HG03457 (cell line): Measurements from ENCODE around the gene RAB5IF.
A peak's percentile ranks its signal among the peaks of the same experiment; 100 is the strongest.
"Not testable (repeated sequence)": the region's sequence is repeated elsewhere in the genome, so short reads cannot be mapped to it uniquely, and the experiment has no call there.

Source experiments
- ATAC-seq: cut with Tn5 transposase; IDR thresholded peaks from one replicate; pipeline ENCODE4 v1.9.1; 2021; ENCODE audit warnings: moderate number of reproducible peaks; ENCODE audit not compliant: unreplicated experiment

Gene RAB5IF, protein sequence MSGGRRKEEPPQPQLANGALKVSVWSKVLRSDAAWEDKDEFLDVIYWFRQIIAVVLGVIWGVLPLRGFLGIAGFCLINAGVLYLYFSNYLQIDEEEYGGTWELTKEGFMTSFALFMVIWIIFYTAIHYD

DNA sequence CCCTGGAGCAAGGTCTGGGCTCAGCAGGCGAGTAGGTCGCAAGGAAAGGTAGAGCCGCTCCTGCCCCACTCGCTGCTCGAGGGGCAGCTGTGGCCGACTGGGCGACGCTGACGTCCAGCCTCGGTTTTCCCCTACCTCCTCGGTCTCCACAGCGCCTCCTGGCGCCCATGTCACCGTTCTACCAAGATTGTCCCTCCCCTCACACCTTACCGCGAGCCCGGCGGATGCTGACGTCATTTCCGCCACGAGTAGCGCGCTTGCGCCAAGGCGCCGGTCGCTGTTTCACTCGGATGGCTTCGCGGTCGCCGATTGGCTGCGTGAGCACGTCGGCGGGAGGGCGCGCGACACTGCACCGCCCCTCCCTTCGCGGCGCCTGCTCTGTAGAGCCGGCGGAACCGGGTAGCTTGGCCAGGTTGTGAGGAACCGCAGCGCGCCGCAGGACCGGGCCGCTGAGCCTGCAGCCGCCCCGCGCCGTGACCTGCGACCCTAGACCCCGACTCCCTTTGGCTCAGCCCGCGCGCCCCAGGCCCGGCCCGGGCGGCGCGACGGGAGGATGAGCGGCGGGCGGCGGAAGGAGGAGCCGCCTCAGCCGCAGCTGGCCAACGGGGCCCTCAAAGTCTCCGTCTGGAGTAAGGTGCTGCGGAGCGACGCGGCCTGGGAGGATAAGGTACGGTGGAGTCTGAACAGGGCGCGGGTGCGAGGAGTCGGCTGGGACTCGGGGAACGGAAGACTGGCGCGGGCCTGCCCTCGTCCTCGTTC, at the start of gene RAB5IF:
TSS of gene RAB5IF (plus strand) at position 381 of the 759 bp plus-strand sequence. CDS start at position 554, 173 bp downstream.
- peak; percentile 78 for ATAC-seq

DNA sequence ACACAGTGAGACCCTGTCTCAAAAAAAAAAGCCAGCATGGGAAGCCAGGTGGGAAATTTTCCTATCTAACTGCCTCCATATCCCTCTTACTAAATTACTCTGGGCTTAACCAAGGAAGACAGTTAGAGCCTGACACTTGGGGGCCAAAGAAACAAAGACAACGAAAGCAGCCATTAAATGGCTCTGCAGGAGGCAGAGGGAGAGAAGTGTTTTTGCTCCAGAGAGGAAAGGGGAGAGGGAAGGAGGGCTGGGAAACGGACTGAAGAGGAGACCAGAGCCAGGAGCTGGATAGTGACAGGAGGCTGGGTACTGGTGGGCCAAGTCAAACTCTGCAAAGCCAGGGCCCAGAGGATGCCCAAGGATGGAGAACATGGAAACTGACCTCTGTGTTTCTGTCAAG, 42.9 kb upstream of the RAB5IF start:
- ATAC-seq: no peak

DNA sequence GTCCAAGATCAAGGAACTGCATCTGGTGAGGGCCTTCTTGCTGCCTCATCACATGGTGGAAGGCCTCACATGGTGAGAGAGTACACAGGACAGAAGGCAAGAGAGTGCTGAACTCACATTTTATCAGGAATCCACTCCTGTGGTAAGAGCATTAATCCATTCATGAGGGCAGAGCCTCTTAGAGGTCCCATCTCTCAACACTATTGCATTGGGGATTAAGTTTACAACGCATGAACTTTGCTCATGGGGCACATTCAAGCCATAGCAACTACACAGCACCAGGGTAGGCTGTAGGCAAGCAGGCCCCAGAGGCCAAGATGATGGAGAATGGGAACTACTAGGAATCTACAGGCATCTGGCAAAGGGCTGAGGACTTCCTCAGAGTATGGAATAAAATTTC, 42.2 kb upstream of the RAB5IF start:
- no peak for ATAC-seq

DNA sequence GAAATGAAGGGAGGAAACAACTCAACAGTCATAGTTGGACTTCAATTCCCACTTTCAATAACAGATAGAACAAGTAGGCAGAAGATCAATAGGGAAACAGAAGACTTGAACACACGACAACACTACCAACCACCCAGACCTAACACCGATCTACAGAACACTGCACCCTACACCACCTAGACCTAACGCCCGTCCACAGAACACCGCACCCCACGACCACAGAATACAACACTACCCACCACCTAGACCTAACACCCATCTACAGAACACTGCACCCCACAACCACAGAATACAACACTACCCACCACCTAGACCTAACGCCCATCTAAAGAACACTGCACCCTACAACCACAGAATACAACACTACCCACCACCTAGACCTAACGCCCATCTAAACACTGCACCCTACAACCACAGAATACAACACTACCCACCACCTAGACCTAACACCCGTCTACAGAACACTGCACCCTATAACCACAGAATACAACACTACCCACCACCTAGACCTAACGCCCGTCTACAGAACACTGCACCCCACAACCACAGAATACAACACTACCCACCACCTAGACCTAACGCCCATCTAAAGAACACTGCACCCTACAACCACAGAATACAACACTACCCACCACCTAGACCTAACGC, 41.4 kb upstream of the RAB5IF start:
- ATAC-seq: not testable (repeated sequence)

DNA sequence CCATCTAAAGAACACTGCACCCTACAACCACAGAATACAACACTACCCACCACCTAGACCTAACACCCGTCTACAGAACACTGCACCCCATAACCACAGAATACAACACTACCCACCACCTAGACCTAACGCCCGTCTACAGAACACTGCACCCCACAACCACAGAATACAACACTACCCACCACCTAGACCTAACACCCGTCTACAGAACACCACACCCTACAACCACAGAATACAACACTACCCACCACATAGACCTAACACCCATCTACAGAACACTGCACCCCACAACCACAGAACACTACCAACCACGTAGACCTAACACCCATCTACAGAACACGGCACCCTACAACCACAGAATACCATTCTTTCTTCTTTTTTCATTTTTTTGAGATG, 40.9 kb upstream of the RAB5IF start:
- not testable (repeated sequence) for ATAC-seq

DNA sequence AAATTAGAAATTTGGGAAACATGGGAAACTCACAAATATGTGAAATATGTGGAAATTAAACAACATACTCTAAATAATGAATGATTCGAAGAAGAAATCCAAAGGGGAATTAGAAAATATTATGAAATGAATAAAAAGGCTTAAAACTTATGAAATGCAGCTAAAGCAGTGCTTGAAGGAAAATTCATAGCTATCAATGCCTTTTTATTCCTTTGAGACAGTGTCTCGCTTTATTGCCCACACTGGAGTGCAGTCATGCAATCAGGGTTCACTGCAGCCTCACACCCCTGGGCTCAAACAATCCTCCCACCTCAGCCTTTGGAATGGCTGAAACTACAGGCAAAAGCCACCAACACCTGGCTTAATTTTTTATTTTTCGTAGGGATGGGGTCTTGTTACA, 40.1 kb upstream of the RAB5IF start:
- no peak for ATAC-seq

DNA sequence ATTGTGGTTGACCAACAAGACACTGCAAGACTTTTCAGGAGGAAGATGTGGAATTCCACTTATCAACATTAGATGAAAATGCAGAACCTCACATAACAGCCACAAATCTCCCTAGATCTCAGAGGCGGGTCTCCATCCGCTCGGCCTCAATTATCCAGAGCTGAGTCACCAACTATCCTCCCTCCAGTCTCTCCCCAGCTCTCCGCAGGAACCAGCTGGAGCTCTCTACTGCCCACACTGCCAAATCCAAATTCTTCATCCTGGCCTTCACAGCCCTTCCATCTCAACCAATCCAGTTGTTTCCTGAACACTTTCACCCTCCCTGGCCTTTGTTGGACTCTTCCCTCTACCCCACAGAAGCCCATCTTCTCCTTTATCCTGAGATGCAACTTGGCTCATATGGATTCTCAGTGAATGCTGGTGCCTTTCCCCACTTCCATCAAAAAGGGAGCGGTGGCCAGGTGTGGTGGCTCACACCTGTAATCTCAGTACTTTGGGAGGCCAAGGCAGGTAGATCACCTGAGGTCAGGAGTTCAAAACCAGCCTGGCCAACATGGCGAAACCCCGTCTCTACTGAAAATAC, 35.6 kb upstream of the RAB5IF start:
- ATAC-seq: no peak

DNA sequence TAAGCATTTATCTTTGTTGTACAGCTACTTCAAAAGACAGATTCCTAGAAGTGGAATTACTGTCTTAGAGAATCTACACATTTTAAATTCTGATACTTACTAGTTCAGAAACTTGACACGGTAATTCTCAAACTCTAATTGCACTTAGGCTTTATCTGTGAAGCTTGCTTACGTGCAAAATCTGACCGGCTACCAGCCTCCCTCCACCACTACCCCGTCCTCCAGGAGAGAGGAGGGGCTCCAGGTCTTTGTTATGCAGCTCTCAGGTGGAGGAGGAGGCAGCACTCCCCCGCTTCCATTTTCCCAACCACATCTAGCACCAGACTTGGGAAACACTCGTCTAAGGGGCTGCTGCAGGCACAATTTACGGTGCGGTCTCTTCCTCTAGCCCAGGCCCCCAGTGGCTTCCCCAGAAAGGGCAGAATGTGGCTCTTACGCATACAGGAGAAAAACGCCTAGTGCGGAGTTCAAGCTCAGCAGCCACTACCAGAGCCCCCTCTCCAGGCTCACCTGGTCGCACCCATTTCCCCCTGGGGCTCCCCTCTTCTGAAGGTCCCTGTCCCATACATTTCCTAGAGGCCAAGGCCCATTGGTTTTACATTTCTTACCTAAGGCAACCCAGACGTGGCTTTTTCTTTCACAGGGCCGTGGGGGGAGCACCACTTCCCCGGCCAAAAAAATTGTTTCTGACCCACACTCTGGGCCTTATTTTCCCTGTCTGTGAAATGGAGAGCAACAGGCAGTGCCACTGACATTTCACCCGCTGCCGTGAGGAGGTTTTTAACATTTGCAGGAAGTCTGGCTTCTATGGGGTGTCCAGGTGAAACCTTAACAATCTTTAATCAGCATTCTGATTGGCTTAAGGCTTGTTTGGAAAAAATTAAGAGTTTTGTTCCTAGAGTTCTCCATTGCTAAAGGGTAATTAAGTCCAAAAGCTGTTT, 33.7 kb upstream of the RAB5IF start:
- ATAC-seq: no peak

DNA sequence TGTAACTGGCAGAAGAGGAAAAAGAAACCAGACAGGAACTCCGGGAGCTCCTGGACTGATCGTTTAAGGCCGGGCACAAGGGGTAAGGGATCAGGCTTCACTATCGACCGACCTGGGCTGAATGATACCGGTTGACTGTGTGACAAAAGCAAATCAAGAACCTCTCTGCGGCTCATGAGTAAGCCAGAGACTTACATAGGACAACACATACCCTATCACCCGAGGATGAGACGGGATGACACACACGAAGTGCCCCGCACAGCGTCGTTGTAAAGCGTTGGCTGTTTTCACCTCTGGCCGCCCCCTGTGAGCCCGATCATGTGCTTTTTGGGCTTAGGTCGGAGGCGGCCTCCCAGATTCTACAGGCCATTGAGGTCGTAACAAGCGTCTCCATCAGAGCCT, 32.9 kb upstream of the RAB5IF start:
- ATAC-seq: no peak

DNA sequence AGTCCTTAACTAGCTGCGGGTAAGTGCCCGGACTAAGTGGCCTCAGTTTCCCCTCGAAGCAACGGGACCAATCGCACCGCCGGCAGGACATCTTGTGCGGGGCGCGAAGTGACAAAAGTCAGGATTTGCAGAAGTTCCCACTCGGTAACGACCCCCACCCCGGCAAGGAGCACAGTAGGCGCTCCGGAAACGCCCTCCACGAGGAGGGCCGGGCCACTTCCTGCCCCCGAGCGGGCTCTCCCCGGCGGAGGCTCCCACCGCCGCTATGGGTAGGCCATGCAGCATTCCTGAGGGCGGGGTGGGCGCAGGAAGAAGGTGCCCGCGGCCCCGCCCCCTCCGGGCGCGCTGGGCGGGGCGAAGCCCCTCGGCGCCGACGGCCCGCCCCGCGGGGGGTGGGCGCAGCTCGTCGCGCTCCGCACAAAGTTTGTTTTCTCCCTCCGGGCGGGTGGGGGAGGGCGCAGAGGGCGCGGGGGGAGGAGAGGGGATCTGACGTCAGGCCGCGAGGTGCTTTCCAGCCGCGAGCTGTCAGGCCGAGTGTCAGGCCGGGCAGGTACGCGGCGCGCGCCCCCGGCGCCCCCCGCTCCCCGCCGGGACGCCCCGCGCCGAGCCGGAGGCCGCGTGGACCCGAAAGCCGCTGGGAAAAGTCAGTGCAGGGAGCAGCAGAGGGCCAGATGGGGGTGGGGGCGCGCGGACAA, 32.3 kb upstream of the RAB5IF start, which contains the start of gene TGIF2:
TSS of gene TGIF2 (plus strand) at position 495 of the 695 bp plus-strand sequence. CDS start 5,178 bp downstream, outside the sequence.
- ATAC-seq: peak; percentile 50

DNA sequence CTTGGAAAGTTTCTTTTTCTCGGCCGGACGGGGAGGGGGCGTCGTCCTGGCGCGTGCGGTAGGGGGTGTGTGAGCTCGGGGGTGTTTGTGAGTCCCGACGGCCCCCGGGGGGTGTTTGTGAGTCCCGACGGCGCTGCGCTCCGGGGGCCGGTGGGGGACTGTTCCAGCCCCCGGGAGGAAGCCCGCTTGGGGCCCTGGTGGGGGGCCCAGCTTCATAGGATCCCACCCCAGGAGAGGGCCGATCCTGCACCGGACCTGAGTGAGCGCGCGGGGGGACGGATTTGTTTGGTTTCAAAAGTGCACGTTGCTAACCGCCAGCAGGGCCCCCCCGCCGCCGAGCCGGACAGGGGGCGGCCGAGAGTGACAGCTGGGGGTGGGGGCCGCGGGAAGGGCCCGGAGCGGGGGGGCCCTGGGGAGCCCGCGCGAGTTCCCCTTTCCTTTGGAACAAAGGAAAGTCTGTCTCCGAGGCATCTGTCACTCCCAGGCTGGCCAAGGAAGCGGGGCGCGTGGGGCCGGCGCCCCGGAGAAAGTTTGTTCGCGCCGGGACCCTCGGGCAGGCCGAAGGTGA, 31.7 kb upstream of the RAB5IF start:
- no peak for ATAC-seq

DNA sequence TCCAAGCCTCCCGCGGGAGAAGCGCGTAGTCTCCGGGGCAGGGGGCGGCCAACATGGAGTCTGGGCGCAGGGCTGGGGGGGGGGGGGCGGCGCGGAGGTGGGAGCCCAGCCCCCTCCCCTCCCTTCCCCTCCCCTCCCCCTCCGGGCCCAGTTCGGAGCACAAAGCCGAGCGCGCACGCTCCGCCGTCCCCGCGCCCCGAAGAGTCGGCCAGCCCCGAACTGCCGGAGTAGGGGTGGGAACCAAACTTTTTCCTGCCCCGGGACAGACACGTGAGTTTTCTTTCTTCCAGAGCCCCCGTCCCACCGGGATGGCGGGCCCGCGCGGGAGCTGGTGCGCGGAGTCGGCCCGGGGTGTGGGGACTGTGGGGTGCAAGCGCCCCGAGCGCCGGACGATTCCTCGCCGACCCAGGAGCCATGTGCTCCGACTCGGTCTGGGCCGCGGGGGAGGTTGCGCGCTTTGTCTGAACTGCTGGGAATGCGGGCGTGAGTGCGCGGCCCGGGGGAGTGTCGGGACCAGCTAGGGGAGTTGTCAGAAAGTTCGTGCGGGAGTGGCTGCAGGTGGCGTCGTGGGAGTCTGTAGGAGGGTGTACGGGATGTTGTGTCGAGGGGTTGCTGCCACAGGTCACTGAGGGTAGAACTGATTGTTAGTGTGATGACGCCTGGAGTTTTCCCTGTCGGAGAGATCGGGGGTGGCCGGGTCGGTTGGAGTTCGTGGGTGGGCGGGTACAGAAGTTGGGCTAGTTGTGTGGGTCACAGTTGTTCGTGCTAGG, 31.0 kb upstream of the RAB5IF start:
- no peak for ATAC-seq

DNA sequence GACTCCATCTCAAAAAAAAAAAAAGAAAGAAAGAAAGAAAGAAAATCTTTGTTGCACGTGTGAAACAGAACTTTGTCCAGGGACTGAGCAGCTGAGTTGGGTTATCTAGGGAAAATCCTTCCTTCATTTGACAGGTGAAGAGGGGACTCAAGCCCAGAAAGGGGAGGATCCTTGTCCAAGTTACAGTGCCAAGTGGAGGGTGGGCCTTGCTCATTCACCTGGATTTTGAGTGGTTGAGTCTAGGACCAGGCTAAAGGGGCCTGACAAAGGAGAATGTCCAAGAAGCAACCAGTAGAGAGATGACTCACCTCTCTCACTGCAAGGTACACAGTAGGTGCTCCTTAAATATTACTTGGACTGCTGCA, 29.5 kb upstream of the RAB5IF start:
- no peak for ATAC-seq

DNA sequence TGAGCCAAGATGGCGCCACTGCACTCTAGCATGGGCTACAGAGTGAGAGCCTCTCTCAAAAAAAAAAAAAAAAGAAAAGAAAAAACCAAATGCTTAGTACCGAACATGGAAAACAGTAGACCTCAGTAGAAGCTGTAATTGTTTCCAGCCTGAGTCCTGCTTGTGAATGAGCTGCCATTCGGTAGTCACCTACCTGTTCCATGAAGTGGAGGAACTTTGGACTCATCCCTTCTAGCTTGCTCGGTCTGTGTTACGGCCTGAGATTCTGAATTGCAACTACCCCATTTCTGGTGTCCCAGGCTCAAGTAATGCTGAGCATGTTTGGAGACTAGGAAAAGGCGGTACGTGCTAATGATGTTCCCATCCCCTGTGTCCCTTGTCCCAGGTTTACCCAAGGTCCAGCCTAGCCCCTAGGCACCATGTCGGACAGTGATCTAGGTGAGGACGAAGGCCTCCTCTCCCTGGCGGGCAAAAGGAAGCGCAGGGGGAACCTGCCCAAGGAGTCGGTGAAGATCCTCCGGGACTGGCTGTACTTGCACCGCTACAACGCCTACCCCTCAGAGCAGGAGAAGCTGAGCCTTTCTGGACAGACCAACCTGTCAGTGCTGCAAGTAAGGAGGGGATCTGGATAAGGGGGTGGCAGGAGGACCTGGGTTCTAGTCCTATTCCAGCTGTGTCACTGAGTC, 27.1 kb upstream of the RAB5IF start:
- ATAC-seq: no peak

DNA sequence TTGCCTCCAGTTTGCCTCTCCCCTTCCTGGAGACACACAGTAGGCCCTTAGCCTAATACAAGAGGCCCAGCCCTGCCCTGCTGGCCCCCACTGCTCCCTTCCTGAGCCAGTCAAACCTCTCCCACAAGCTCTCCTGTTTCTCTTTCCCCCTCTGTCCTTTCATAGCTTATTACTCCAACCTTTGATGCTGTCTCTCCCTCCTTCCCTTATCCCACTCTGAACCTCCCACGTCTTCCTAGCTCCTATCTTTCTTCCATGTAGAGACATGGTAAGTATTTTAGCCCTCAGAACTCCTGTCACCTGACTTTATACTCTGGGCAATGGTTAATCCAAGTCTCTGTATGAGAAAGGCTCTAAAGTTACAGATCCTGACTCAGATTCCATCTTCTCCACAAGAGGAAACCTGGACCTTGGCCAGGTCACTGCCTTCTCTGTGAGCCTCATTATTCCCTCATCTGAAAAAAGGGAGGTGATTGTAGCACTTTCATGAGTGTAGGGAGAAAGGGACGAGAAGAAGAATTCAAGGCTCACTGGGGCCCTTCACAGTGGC, 25.5 kb upstream of the RAB5IF start:
- ATAC-seq: no peak

DNA sequence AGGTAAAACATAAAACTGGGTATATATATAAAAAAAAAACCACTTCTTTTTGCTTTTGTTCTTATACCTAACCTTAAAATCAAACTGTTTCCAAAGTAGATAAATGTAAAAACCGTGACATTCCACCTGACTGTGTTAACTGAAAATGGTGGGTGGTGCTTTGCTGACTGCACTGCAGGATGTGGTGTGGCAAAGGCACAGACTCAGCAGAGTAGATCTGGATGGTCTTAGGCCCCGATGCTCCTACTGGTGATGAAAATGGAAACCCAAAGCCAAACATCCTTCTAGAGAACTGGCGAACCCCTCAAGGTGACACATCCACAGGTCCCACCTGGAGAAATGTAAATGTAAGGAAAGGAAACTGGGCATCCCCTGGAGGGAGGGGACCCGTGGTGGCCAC, 23.3 kb upstream of the RAB5IF start:
- no peak for ATAC-seq

DNA sequence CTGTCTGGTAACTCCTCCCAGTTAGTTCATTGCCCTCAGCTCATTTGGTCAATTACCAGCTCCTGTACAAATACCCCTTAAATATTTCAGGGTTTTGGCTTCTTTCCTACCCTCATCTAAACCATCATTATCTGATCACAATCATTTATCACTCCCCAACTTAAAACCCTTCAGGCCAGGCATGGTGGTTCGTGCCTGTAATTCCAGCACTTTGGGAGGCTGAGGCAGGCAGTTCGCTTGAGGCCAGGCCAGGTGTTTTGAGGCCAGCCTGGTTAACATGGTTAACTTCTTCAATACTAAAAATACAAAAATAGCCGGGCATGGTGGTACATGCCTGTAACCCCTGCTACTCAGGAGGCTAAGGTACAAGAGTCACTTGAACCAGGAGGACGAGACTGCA, 22.8 kb upstream of the RAB5IF start:
- ATAC-seq: no peak

DNA sequence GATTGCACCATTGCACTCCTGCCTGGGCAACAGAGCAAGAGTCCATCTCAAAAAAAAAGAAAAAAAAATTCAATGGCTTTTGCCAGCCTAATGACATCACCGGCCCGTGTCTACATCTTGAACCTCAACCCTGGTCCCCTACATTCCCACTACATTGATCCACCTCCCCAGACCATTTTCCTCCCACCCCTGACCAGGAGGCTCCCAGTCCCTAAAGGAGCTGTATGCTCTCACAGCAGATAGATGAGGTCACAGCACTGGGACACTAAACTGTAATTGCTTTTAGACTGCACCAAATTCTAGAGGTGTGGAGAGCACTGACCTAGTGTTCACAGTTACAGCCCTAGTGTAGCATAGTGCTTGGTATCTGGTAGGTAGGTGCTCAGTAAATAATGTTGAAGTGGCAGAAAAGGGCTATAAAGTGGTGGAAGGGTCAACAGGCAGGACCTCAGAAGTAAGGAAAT, 21.5 kb upstream of the RAB5IF start:
- ATAC-seq: no peak
